ENCODE measurements around the gene PYGL.
"Not testable (repeated sequence)": the region's sequence is repeated elsewhere in the genome, so short reads cannot be mapped to it uniquely, and the experiment has no call there.

Gene PYGL

DNA sequence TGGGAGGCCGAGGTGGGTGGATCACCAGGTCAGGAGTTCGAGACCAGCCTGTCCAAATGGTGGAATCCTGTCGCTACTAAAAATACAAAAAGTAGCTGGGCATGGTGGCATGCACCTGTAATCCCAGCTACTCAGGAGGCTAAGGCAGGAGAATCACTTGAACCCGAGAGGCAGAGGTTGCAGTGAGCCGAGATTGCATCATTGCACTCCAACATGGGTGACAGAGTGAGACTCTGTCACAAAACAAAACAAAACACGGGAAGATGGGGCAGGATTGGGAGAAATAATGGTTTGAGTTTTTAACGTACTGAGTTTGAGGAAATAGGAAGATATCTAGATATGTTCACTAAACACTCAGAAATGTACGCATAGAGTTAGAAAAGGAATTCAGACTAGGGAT, 2.6 kb downstream of the PYGL start:
- peaks cover 45% of the 10 kb centered on the region for H3K27me3 Mint-ChIP-seq
- not testable (repeated sequence) for ATAC-seq, H3K4me3 Mint-ChIP-seq

DNA sequence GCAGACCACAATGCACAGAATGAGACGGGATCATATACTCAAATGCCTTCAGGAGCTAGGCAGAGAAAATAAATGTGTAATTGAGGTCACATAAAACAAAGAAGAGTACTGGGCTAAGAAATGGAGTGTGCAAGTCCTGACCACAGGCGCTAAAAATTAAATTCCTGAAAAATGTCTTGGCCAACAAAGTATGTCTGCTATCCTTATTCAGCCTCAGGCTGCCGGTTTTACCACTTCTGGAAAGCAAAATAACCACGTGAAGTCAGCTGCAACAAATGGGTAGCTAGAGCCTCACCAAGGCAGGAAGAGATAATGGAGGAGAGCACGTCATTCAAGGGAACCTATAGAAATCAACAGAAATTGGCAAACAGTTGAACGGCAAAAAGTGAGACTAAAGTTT, 3.1 kb downstream of the PYGL start:
- H3K9me3 Mint-ChIP-seq: no peaks in the 10 kb centered on the region
- H3K36me3 Mint-ChIP-seq: no peaks in the 10 kb centered on the region
- peaks cover 14% of the 10 kb centered on the region for H3K4me1 Mint-ChIP-seq
- no peak overlapping the region for H3K27ac Mint-ChIP-seq
- ATAC-seq: no peak
- peaks cover 45% of the 10 kb centered on the region for H3K27me3 Mint-ChIP-seq
- no peak overlapping the region for H3K4me3 Mint-ChIP-seq

More for the DNA sequence above, 2.6 kb downstream of the PYGL start:
- peaks cover 14% of the 10 kb centered on the region for H3K4me1 Mint-ChIP-seq
- H3K9me3 Mint-ChIP-seq, H3K27ac Mint-ChIP-seq, H3K36me3 Mint-ChIP-seq: not testable (repeated sequence)

DNA sequence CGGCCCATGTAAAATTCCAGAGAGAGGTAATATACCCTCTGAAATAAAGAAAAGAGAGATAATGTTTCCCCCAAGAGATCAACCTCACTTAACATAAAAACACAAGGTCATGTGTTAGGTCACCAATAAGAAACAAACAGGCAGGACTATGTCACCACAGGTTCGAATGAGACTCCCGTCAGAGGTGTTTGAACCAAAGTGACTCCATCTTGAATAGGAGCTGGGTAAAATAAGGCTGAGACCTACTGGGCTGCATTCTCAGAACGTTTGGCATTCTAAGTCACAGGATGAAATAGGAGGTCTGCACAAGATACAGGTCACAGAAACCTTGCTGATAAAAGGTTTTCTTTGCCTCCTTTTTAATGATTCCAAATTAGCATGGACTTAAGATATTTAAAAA, 6.5 kb downstream of the PYGL start:
- Mint-ChIP-seq H3K36me3 (no peaks in the 10 kb centered on the region), H3K27me3 (peaks cover 55% of the 10 kb centered on the region), H3K9me3 (no peaks in the 10 kb centered on the region), H3K4me3 (no peak overlapping the region), H3K27ac (no peak overlapping the region), H3K4me1 (no peaks in the 10 kb centered on the region)
- ATAC-seq: no peak

DNA sequence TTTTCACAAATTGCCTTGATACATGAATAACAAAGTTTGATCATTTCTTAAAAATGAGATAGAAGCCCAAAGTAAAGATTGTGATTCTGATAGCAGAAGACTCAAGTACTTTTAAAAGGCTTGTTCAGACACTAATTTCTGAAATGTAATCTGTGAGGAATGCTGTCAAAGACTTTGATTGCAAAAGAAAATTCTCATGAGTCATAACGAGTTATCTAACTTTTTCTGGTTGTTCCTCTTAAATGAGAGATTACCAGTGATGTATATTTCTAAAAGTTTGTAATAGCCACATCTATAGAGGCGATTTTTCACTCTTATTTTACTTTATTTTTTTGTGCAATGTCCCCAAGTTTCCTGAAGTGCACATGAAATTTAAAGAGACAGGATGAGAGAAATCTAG, 7.0 kb downstream of the PYGL start:
- ATAC-seq: no peak
- no peak overlapping the region for H3K4me3 Mint-ChIP-seq
- H3K4me1 Mint-ChIP-seq: no peaks in the 10 kb centered on the region
- H3K27ac Mint-ChIP-seq: no peak overlapping the region
- H3K9me3 Mint-ChIP-seq: no peaks in the 10 kb centered on the region
- peaks cover 53% of the 10 kb centered on the region for H3K27me3 Mint-ChIP-seq
- H3K36me3 Mint-ChIP-seq: no peaks in the 10 kb centered on the region

DNA sequence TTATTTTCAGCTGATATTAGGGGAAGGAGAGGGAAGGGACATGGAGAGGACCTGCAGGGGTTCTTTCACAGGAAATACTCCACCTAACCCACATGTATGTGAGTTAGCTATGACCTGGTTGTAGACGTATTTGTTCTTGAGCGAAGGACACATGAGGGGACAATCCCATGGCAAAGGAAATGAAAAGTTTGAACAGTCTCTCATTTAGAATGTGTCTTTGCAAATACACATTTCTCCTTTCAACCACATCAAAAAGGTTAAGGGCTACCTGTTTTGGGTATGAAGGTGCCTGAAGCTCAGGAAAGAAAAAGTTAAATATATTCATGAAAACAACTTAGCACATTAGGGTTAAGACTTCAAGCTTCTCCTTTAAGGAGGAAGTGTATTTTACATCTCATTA, 7.4 kb downstream of the PYGL start:
- no peak overlapping the region for H3K4me3 Mint-ChIP-seq

DNA sequence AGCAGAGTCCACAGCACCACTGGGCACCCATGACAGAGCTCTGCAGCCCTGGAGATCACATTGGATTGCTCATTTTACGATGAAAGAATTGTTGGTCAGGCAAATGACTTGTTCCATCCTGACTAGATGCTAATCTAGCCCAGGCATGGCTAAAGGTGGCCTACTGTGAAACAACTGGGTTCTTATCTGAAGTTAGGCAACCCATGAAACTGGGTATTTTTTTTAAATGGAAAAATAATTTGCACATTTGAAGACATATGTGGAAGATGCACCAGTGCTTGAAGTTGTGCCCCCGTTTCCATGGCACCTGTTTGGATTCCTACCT, 8.3 kb downstream of the PYGL start:
- Mint-ChIP-seq H3K9me3 (no peaks in the 10 kb centered on the region), H3K4me1 (no peaks in the 10 kb centered on the region), H3K27me3 (peaks cover 40% of the 10 kb centered on the region), H3K36me3 (no peaks in the 10 kb centered on the region), H3K27ac (no peak overlapping the region), H3K4me3 (no peak overlapping the region)
- no peak for ATAC-seq

More for the DNA sequence above, 7.4 kb downstream of the PYGL start:
- Mint-ChIP-seq H3K9me3 (no peaks in the 10 kb centered on the region), H3K27me3 (peaks cover 49% of the 10 kb centered on the region), H3K4me1 (no peaks in the 10 kb centered on the region), H3K36me3 (no peaks in the 10 kb centered on the region), H3K27ac (no peak overlapping the region)
- ATAC-seq: no peak

DNA sequence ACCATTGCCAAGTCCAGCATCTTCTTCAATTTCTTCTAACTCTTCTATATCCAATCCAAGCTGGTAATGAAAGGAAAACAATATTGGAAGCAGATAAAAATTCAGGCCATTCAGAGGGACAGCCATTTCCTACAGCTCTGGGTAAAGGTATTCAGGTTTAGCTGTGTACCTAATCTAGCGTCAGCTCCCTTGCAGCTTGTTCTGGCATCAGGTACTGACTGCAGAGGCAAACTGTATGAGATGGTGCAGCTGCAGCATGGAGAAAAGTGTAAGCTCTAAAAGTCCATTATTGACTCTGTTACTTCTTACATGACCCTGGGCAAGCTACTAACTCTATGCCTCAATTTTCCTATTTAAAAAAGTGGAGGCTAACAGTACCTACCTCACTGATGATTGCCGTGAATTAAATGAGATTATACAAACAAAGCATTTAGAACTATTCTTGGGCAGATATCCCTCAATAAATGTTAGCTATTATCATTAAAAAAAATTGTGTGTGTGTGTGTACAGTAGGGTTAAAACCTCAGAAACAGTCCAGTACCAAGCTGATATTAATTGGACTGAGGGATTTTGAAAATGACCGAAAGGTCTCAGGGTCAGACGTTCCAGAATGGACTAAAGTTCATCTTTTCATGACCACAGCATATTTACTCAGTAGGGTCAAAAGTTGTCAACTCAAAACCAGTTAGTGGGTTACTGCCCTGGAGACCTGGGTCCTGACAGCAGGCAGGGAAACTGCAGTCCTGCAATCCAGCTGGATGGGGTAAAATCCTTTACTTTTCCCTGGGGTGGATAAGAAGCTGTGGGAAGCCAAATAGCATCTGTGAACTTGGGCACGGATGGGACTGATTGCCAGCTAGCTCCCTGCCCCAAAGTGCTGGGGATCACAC, 8.9 kb downstream of the PYGL start:
- peaks cover 34% of the 10 kb centered on the region for H3K27me3 Mint-ChIP-seq
- H3K4me3 Mint-ChIP-seq: no peak overlapping the region
- H3K36me3 Mint-ChIP-seq: no peaks in the 10 kb centered on the region
- H3K4me1 Mint-ChIP-seq: no peaks in the 10 kb centered on the region
- no peak for ATAC-seq
- no peaks in the 10 kb centered on the region for H3K9me3 Mint-ChIP-seq
- no peak overlapping the region for H3K27ac Mint-ChIP-seq

DNA sequence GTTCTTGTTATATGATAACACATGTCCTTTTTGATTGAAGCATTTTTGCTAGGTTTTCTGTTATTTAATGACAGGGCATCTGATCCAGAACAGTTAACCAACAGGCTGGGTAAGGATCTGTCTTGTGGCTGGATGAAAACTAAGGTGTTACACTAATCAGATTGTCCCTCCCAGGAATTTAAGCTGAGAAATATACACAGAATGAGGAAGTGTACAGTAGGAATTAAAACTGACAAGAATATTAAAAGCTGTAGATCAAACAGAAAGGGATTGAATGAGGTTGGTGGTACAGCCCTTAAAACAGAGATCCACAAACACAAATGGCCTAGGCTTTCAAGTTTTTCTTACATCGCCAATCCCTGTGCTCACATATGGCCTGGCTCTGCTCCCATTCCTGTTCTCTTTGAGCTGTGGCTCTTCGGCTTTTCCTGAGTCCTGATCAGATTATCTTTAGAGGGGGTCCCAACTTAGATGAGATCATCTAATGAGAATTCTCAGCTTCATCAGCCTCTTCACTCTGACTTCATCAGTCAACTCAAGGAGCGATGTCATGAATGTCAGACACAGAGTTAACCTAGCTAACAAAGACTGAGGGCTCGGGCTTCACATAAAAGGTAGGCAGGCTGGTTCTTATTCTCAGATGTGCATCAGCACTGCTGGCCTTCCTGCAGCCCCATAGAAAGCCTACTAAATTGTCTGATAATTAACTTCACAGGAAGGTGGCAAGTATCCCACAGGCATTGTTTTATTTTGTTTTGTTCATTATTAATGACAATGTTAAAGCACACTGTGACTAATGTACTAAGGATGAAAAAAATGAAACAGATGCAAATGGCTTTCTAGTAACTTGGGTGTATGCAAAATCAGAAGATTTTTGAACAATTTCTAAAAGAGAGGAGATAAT, 11.4 kb downstream of the PYGL start:
- Mint-ChIP-seq H3K9me3 (no peaks in the 10 kb centered on the region), H3K4me3 (no peak overlapping the region), H3K27me3 (peaks cover 28% of the 10 kb centered on the region), H3K27ac (no peak overlapping the region), H3K36me3 (no peaks in the 10 kb centered on the region), H3K4me1 (no peaks in the 10 kb centered on the region)
- no peak for ATAC-seq

DNA sequence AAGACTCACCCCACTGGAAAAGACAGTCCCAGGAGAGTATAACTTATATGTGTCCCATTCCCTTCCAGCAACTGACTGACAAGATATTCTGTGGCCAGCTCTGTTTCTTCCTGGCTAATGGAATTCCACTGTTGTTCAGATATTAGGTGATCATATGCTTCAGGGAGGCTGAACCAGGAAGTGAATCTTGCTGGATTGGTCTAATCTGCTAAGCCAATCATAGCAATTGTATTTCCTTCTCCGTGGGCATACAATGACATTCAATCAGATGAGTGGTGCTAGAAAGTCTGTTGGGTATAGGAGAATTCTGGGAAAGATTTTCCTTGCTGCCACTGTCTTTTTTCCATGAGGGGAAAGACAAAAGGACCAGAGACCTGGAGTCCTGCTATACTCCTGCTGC, 12.1 kb downstream of the PYGL start:
- H3K4me3 Mint-ChIP-seq: no peak overlapping the region
- peaks cover 28% of the 10 kb centered on the region for H3K27me3 Mint-ChIP-seq
- no peaks in the 10 kb centered on the region for H3K9me3 Mint-ChIP-seq
- no peak for ATAC-seq
- no peaks in the 10 kb centered on the region for H3K4me1 Mint-ChIP-seq
- no peaks in the 10 kb centered on the region for H3K36me3 Mint-ChIP-seq
- no peak overlapping the region for H3K27ac Mint-ChIP-seq

DNA sequence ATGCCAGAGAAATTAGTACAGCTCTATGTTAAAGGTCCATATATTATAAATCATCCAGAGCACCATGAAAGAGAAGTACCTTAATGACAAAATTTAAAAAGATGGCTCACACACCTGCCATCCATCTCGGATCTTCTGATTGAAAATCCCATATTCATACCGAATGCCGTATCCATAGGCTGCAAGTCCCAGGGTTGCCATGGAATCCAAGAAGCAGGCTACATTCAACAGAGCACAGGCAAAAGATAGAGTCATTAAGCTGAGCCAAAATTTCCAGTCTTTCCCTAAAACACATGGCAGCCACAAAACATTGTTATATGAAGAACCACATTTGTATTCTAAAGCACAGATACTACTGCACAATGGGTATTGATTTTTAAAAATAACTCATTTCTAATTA, 12.7 kb downstream of the PYGL start:
- ATAC-seq: no peak
- H3K36me3 Mint-ChIP-seq: no peaks in the 10 kb centered on the region
- no peaks in the 10 kb centered on the region for H3K4me1 Mint-ChIP-seq
- H3K4me3 Mint-ChIP-seq: no peak overlapping the region
- no peak overlapping the region for H3K27ac Mint-ChIP-seq
- H3K9me3 Mint-ChIP-seq: no peaks in the 10 kb centered on the region
- H3K27me3 Mint-ChIP-seq: peaks cover 28% of the 10 kb centered on the region

DNA sequence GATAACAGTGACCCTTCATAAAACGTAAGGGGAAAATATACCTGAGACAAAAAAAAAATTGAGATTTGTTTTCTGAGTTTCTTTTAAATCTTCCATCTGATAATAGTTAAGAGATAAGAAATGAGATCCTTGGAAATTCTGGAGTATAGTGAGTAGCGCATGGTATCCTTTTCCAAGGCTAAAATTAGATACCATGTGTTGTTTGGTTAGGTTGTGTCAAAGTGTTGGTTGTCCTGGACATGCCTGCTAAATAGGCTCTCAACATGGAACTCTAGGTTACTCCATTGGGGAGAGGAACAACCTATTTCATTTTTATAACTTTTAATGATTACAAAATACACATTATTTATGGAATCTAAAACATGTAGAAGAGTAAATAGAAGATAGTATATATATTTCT, 14.8 kb downstream of the PYGL start:
- Mint-ChIP-seq H3K27me3 (peaks cover 31% of the 10 kb centered on the region), H3K4me3 (no peak overlapping the region), H3K27ac (no peak overlapping the region), H3K9me3 (no peaks in the 10 kb centered on the region), H3K36me3 (no peaks in the 10 kb centered on the region), H3K4me1 (no peaks in the 10 kb centered on the region)
- no peak for ATAC-seq

DNA sequence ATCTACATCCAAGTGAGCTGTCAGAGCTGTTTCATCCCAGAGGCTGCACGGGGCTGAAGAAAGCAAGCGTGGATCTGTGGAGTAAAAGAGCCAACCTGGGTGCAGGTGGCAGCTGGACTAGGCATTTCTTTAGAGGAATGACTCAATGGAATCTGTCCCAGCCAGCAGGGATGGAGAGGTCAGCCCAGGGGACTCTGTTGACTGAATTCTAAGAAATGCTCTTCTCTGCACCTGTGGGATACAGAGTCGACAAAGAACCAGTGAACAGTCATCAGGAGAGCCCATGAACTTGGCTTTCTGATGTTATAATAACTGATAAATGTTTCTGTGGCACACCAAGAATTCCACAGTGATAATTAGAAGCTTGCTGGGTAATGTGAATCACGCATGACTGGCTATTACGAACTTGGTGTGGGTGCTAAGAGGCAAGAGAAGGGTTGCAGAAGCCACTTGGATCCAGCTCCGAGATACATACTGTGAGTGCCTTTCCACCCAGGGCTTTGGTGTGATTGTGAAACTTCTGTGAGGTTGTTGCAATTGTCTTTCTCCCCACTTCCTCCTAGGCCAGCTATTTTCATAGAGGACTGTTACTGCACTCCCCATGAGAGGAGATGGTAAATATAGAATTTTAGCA, 16.2 kb downstream of the PYGL start:
- Mint-ChIP-seq H3K27ac (no peak overlapping the region), H3K27me3 (peaks cover 19% of the 10 kb centered on the region), H3K4me3 (no peak overlapping the region), H3K36me3 (no peaks in the 10 kb centered on the region), H3K4me1 (no peaks in the 10 kb centered on the region), H3K9me3 (no peaks in the 10 kb centered on the region)
- ATAC-seq: no peak

DNA sequence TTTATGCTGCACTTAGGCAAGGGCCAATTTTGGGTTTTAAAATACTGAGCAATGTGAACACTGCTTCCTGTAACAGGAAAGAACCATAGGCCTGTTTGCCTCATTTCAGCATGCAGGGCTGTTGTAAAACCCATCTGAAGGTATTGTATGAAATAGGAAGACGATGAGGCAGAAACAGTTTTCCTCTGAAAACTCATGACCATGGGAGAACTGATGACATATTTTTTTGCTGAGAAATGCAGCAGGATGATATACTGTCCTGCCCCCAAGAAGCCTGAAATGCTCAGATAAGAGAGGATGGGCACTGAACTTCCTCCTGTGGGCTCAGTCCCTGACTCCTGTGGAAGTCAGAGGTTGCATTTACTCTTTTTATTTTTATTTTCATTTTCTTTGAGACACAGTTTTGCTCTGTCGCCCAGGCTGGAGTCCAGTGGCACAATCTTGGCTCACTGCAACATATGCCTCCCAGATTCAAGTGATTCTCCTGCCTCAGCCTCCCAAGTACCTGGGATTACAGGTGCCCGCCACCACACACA, 17.4 kb downstream of the PYGL start:
- Mint-ChIP-seq H3K36me3 (no peaks in the 10 kb centered on the region), H3K27ac (no peak overlapping the region), H3K27me3 (peaks cover 24% of the 10 kb centered on the region), H3K9me3 (no peaks in the 10 kb centered on the region), H3K4me3 (no peak overlapping the region), H3K4me1 (no peaks in the 10 kb centered on the region)
- no peak for ATAC-seq

DNA sequence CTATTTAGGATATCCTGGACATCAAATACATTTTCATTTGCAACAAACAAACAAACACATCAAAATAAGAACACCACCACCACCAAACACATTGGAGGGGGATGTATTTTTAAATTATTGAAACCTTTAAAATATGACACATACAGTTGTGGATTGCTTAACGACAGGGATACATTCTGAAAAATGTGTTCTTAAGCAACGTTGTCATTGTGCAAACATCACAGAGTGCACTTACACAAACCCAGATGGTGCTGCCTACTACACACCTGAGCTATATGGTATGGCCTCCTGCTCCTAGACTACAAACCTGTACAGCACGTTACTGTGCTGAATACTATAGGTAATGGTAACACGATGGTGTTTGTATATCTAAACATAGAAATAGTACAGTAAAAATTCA, 19.4 kb downstream of the PYGL start:
- no peak overlapping the region for H3K27ac Mint-ChIP-seq
- peaks cover 24% of the 10 kb centered on the region for H3K27me3 Mint-ChIP-seq
- no peaks in the 10 kb centered on the region for H3K4me1 Mint-ChIP-seq
- ATAC-seq: no peak
- H3K4me3 Mint-ChIP-seq: no peak overlapping the region
- no peaks in the 10 kb centered on the region for H3K36me3 Mint-ChIP-seq
- H3K9me3 Mint-ChIP-seq: no peaks in the 10 kb centered on the region

DNA sequence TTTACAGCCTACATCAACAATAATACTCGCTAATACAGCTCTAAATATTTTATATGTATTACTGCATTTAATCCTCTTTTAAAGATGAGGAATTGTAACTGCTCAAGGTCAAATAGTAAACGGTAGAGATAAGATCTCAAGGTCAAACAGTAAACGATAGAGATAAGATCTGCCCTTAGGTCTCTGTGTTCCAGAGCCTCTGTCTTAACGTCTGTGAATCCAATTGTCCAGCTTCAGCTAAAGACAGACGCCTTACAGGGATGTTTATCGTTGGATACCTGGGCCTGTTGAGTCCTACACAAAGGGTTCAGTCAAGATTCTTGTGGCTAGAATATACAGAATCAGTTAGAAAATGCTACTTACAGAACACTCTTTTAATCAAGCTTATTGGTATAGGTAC, 20.0 kb downstream of the PYGL start:
- H3K27ac Mint-ChIP-seq: no peak overlapping the region
- H3K4me3 Mint-ChIP-seq: no peak overlapping the region
- H3K27me3 Mint-ChIP-seq: peaks cover 21% of the 10 kb centered on the region
- H3K9me3 Mint-ChIP-seq: no peaks in the 10 kb centered on the region
- no peaks in the 10 kb centered on the region for H3K4me1 Mint-ChIP-seq
- H3K36me3 Mint-ChIP-seq: no peaks in the 10 kb centered on the region
- no peak for ATAC-seq

Measured in stimulated activated memory B cell treated with anti-CD40 and anti-IgM and Interleukin-4, amounts not matched to agents 10 μg/mL and 1 μg/mL and 100 μg/mL, for 72 hours (primary cell).